Measurements from ENCODE around the gene WDFY3. TPM values are rescaled to one million over a fixed set of nuclear protein-coding genes. Genes with fewer than 3 reads are reported as not detected.

The WDFY3 gene
- total RNA-seq, 3 donors from 2014 or later = 119 to 156 (median 125) TPM

DNA sequence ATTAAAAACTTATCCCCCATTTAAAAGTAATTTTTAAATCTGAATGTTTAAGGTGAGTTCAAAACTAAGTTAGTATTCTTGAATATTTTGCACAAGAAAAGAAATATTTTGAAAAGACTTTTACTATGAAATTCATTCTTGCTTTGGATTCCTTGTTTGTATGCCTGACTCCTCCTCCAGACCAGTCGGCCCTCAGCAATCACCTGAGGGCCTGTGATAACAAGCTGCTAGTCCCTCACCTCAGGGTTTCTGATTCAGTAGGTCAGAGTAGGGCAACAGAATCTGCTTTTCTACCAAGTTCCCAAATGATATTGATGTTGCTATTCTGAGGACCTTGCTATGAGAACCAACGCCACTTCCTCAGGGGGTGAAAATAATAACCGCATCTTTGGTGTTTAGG, 228.8 kb downstream of the WDFY3 start:
- intact Hi-C loops (cut with DNase I; ENCODE audit: low total_unique reads) = no loop called here
- TF ChIP-seq, protein P1, sequence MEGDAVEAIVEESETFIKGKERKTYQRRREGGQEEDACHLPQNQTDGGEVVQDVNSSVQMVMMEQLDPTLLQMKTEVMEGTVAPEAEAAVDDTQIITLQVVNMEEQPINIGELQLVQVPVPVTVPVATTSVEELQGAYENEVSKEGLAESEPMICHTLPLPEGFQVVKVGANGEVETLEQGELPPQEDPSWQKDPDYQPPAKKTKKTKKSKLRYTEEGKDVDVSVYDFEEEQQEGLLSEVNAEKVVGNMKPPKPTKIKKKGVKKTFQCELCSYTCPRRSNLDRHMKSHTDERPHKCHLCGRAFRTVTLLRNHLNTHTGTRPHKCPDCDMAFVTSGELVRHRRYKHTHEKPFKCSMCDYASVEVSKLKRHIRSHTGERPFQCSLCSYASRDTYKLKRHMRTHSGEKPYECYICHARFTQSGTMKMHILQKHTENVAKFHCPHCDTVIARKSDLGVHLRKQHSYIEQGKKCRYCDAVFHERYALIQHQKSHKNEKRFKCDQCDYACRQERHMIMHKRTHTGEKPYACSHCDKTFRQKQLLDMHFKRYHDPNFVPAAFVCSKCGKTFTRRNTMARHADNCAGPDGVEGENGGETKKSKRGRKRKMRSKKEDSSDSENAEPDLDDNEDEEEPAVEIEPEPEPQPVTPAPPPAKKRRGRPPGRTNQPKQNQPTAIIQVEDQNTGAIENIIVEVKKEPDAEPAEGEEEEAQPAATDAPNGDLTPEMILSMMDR (IDR thresholded peaks at IDR 0.05) = no peak
- TF ChIP-seq POLR2A (IDR thresholded peaks at IDR 0.05) (no peak), POLR2AphosphoS5 (IDR thresholded peaks at IDR 0.05) (no peak)
- Histone ChIP-seq H3K9me3 (no peaks in the 10 kb centered on the region), H3K4me1 (no peaks in the 10 kb centered on the region), H3K27ac (no peak overlapping the region), H3K27me3 (no peaks in the 10 kb centered on the region), H3K4me3 (no peak overlapping the region), H3K36me3 (peaks cover 9% of the 10 kb centered on the region)
- no peak for DNase-seq (ENCODE audit: low spot score in 2 of 2)

DNA sequence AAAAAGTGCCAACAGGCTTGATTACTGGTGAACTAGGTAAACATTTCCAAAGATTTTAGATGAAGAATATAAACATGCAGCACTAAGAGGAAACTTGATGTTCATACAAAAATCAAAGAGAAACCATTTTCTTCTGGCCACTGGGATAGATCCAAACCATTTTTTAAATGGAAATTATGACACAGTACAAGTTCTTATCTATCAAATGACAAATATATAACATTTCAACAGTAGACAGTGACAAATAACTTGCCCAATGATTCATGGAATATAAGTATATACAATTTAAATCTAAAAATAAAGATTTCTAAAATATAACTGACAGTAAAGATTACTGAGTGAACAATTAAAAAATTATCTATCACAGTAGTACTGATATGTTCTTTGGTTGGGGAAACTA, 232.5 kb downstream of the WDFY3 start:
- H3K36me3 ChIP-seq = no peaks in the 10 kb centered on the region
- H3K9me3 ChIP-seq = no peaks in the 10 kb centered on the region
- no peak for DNase-seq (ENCODE audit: low spot score in 2 of 2)
- H3K27me3 ChIP-seq = no peaks in the 10 kb centered on the region
- intact Hi-C loops (cut with DNase I; ENCODE audit: low total_unique reads) = no loop called here
- H3K27ac ChIP-seq = no peak overlapping the region
- TF ChIP-seq POLR2A (IDR thresholded peaks at IDR 0.05) (no peak), POLR2AphosphoS5 (IDR thresholded peaks at IDR 0.05) (no peak)
- TF ChIP-seq, protein P1 (IDR thresholded peaks at IDR 0.05) = no peak
- H3K4me3 ChIP-seq = no peak overlapping the region
- no peaks in the 10 kb centered on the region for H3K4me1 ChIP-seq

DNA sequence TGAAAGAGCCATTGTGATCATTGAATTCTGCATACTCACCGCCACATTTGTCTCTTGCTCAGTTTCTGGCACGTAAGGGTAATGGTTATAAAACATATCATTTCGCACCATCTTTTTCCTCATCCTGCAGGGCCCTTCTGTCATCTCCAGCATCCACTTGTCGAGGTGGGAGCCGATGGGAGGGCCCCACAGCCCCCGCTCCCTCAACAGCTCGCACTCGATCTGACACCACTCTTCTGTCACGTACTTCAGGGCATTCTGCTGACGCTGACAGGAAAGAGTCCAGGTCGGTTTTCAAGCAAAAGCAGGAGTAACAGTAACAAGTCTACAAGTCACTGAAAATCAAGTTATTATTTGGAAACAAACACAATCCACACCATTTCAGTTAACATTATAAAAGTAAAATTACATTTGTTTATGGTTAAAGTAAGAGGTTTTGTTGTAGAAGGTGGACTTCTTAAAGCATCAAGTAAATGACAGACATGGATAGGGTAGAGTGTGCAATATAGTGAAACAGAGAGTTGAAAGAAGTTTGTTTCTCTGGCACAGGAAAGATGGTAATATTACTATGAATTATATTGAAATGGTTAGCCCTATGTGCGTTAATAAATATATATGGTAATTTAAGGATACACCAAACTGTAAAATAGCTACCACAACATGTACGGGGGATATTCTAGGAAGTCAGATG, 233.0 kb downstream of the WDFY3 start:
- H3K4me1 ChIP-seq = no peaks in the 10 kb centered on the region
- H3K4me3 ChIP-seq = no peak overlapping the region
- no peak for DNase-seq (ENCODE audit: low spot score in 2 of 2)
- TF ChIP-seq, protein P1 (IDR thresholded peaks at IDR 0.05) = no peak
- no peak for TF ChIP-seq POLR2AphosphoS5 (IDR thresholded peaks at IDR 0.05)
- no peak for TF ChIP-seq POLR2A (IDR thresholded peaks at IDR 0.05)
- H3K9me3 ChIP-seq = no peaks in the 10 kb centered on the region
- H3K36me3 ChIP-seq = no peaks in the 10 kb centered on the region
- no peaks in the 10 kb centered on the region for H3K27me3 ChIP-seq
- intact Hi-C loops (cut with DNase I; ENCODE audit: low total_unique reads) = no loop called here
- no peak overlapping the region for H3K27ac ChIP-seq

DNA sequence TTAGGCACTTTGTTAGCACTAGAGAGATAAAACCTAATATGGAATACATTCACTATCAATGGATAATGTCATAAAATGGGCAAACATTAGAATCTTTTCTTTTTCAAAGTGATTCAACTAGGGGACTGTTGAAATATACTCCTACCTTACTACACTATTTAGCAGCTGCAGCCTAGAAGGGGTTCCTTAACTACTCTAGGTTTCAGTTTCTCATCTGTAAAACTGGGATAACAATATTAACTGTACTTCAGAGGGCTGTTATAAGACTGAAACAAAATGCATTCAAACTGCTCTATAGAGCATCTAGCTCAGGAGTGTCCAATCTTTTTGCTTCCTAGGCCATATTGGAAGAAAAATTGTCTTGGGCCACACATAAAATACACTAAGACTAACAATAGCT, 236.1 kb downstream of the WDFY3 start:
- DNase-seq (ENCODE audit: low spot score in 2 of 2) = no peak
- no peaks in the 10 kb centered on the region for H3K36me3 ChIP-seq
- no peaks in the 10 kb centered on the region for H3K9me3 ChIP-seq
- H3K4me3 ChIP-seq = no peak overlapping the region
- intact Hi-C loops (cut with DNase I; ENCODE audit: low total_unique reads) = no loop called here
- TF ChIP-seq POLR2A (IDR thresholded peaks at IDR 0.05) (no peak), POLR2AphosphoS5 (IDR thresholded peaks at IDR 0.05) (no peak)
- TF ChIP-seq, protein P1 (IDR thresholded peaks at IDR 0.05) = no peak
- H3K27ac ChIP-seq = no peak overlapping the region
- H3K4me1 ChIP-seq = no peaks in the 10 kb centered on the region
- H3K27me3 ChIP-seq = no peaks in the 10 kb centered on the region

DNA sequence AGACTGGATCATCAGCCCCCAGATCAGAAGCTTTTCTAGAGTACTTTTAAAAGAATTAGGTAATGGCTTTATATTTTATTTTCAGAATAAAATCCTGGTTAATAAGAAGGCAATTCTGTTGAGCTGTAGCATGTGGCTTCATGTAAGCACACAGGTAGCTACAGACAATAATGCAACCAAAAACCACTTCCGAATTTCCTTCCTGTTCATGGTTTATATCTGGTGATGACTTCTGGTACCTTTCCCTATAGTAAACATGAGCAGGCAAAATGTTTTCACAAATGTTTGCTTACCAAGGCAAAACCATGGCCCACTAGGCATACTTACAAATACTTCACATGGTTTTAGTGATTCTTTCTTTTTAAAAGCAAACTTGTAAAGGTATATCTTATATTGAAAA, 239.0 kb downstream of the WDFY3 start:
- no peaks in the 10 kb centered on the region for H3K27me3 ChIP-seq
- H3K27ac ChIP-seq = no peak overlapping the region
- no peak for DNase-seq (ENCODE audit: low spot score in 2 of 2)
- TF ChIP-seq, protein P1 (IDR thresholded peaks at IDR 0.05) = no peak
- TF ChIP-seq POLR2A (IDR thresholded peaks at IDR 0.05) (no peak), POLR2AphosphoS5 (IDR thresholded peaks at IDR 0.05) (no peak)
- no peaks in the 10 kb centered on the region for H3K36me3 ChIP-seq
- H3K4me1 ChIP-seq = no peaks in the 10 kb centered on the region
- H3K4me3 ChIP-seq = no peak overlapping the region
- intact Hi-C loops (cut with DNase I; ENCODE audit: low total_unique reads) = no loop called here
- H3K9me3 ChIP-seq = no peaks in the 10 kb centered on the region
